GM18951 (cell line): ENCODE data around the gene NFASC.

Experiments used
- POLR2A ChIP-seq: IDR thresholded peaks from 4 replicates; pipeline ENCODE4 v1.6.1; 2011; ENCODE audit warnings: mild to moderate bottlenecking; ENCODE audit not compliant: insufficient read length, insufficient read depth; ENCODE audit errors: extremely low read depth
- in situ Hi-C: fragments of 300-500 bp; cut with MboI; formaldehyde crosslinking; loops from one replicate; pipeline ENCODE4 v1.12.0; 2022; ENCODE audit warnings: low sequenced_read_pairs, mixed read lengths, inconsistent platforms; ENCODE audit not compliant: unreplicated experiment

The NFASC gene

DNA sequence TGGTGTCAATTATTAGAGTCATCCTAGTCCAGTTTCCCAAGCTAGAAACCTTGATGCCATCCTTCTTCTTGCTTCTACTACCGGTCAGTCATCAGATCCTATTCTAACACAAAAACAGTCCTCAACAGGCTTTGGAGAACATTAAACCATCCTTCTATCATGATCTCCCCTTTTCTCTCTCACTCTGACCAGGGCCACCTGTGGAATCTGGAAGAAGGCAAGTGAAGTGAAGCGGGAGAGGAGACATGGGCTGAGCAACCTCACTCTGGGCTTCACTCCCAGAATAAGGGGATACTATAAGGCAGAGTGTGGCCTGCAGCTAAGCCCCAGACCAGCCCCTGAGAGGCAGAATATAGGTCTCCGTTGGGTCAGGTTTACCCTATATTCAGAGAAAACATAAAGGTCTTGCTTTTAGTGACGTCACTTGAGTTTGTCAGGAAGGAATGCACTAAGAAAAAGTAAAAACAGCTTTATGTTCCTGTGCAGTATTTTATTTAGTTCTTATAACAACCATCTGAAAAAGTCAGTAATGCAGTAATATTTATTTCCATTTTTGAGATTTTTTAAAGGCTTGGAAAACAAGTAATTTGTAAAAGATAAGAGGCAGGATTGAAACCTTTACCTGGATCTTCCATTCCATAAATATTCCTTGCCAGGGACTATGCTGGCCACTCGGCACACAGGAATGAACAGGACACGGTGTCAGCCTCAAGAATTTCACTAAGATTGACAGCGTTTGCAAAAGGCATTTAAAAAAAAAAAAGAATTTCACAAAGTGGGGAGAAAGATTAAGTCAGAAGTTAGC lies 61.3 kb downstream of the NFASC start:
- TF ChIP-seq POLR2A: no peak
- in situ Hi-C loops: no loop called here

GRCh38 chr1:204932573-204932909 lies 61.9 kb downstream of the NFASC start:
- in situ Hi-C loops: no loop called here
- TF ChIP-seq POLR2A: no peak

- in situ Hi-C loops: no loop called here
- no peak for TF ChIP-seq POLR2A
Measured at GRCh38 chr1:204935155-204935554, 64.5 kb downstream of the NFASC start.

DNA sequence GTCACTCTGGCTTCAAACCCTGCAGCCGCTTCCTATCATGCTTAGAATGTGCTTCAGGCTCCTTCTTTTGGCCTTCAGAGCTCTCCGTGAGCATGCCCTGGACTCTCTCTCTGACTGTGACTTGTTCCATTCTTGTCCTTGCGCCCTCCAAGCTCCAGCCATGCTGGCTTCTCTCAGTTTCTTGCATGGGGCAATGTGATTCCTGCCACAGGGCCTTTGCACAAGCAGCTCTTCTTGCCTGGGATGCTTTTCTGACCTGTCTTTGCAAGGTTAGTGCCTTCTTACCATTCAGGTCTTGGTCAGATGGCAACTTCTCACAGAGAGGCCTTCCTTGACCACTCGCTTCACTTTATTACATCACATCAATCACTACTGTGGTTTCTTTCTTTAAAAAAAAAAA lies 66.1 kb downstream of the NFASC start:
- in situ Hi-C loops: no loop called here
- TF ChIP-seq POLR2A: no peak

GRCh38 chr1:204937901-204938300 lies 67.2 kb downstream of the NFASC start:
- no peak for TF ChIP-seq POLR2A
- in situ Hi-C loops: no loop called here

DNA sequence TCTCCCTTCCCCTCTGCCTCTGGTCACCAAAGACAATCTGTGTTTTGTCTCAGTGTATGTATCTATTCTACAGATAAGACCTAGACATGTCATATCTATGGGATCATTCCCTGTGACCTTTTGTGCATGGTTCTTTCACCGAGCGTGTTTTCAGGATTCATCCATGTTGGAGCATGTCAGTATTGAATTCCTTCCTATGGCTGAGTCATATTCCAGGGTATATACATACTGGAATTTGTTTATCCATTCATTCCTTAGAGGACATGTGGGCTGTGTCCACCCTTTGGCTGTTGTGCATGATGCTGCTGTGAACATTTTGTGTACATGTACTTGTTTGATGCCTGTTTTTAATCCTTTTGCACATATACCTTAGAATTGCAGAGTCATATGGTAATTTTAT lies 69.9 kb downstream of the NFASC start:
- TF ChIP-seq POLR2A: no peak
- in situ Hi-C loops: no loop called here

DNA sequence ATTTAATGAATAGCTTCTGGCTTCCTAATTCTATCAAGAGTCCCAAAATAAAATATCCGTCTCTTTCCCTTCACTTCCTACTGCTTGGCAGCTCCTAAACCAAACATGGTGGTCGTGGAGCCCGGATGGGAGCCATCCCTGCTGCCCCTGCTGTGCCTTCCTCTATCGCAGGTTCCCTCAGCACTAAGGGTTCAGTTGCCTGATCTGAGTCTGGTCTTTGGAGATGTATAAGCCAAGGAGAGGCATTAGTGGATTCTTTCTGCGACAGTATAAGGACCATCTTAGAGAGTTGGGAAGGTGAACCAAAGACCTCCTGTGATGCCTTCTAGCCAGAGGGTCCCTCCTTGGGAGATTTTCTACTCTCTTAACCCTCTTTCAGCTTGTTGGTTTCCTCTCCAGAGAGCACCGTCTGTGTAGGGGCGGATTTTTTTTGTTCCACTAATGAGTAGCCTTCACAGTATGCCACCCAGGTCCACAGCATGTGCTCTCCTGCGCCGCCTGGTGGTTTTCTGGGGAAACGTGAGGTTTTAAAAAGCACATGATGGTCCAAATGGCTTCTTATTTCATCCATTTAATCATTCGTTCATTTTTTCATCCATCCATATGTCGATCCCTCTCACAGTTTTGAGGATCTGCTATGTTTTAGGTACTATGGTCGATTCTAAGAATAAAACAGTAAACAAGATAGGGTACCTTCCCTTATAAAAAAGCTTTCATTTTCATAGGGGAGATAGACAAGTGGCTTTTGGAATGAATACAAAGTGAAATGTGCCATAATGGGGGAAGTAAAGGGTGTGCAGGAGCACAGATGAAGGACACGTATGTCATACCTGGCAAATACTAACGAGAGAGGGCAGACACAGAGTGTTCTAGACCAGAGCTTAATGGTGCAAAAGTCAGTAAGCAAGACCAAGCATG lies 71.0 kb downstream of the NFASC start:
- in situ Hi-C loops: no loop called here
- TF ChIP-seq POLR2A: no peak

DNA sequence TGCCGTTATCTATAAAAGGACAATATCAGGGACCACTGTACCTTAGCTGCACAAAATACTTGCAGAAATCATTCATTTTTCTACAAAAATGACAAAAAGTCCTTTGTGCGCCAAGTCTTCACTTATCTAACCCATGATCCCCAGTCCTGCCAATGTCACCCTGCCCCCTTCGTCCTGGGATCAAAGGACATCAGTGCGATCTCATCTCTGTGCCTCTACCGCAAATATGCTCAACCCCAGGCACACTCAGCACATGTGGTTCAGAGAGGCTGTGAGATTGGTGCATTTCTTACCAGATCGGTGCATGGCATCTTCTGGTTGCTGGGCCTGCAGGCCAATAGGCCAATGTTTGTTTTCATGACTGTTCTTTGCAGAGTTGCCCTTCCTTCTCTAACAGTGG lies 72.8 kb downstream of the NFASC start:
- TF ChIP-seq POLR2A: no peak

DNA sequence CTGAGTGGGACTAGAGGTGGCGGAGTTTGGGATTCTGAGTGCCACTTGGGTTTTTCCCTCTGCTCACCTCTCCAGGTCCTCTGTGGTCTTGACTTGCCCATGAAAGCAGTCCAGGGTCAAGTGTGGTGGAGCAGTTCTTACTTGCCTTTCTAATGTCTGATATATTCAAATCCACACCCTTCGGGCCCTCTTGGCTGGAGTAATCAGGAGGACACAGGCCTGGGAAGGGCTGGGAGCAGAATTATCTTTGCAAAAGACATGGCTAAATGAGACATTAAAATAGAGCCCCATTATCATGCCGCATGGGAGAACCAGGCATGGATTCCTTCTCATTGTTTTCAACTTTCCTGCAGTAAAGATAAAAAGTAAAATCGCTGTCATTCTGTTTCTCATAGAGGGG lies 74.0 kb downstream of the NFASC start:
- TF ChIP-seq POLR2A: no peak
- in situ Hi-C loops: no loop called here

More for the DNA sequence above, 72.8 kb downstream of the NFASC start:
- in situ Hi-C loops: no loop called here

GRCh38 chr1:204945565-204945977 lies 74.9 kb downstream of the NFASC start:
- in situ Hi-C loops: no loop called here
- TF ChIP-seq POLR2A: no peak

GRCh38 chr1:204946640-204947039 lies 76.0 kb downstream of the NFASC start:
- TF ChIP-seq POLR2A: no peak
- in situ Hi-C loops: no loop called here

DNA sequence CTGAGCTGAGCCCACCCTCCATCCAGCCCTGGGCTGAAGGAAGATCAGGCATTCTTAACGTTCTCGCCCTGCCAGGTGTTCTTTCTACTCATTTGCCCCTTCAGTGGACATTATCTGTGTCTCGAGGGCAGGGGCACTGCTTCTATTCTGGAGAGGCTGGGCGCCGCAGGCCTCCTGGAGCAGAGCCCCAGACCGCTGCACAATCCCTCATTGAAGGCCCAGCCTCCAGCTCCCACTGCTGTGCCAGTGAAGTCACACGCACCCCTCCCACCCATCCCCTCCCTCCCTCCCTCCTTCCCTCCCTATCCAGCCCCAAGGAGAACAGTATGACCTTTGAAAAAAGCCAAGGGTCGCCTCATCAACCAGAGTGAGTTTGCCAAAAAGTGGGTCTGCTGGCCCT lies 76.7 kb downstream of the NFASC start:
- in situ Hi-C loops: no loop called here
- no peak for TF ChIP-seq POLR2A

DNA sequence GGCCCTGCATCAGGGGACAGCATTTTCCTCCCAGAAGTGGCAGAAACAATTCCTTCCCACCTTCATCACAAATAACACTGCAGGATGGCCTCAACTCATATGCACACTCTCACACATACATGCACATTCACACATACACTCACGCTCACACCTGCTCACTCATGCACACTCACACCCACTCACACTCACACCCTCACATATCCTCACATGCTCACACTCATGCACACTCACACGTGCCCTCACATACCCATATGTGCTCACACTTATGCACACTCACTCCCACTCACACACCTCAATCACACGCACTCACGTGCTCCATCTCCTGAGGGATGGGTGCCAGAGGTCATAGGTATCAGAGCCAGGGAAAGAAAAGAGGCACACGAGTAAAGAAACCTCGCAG lies 77.1 kb downstream of the NFASC start:
- no peak for TF ChIP-seq POLR2A
- in situ Hi-C loops: no loop called here

- in situ Hi-C loops: no loop called here
- TF ChIP-seq POLR2A: no peak
Measured at GRCh38 chr1:204950353-204951001, 79.8 kb downstream of the NFASC start.
